Small intestine (tissue), 7 donors: ENCODE measurements around the gene ADAMTS10. TPM values are rescaled to one million over a fixed set of nuclear protein-coding genes. Genes with fewer than 3 reads are reported as not detected.

ENCODE experiments used
- DNase-seq, 2 donors: peaks; one replicate each; pipeline versions ENCODE4 v3.0.0 to v3.0.0-alpha.2; 2013
- FAIRE-seq: peaks from 2 replicates; lab custom pipeline; 2012; peaks lifted over from hg19 to GRCh38; lab: Jason Lieb, UNC
- H3K27ac ChIP-seq, 3 donors: one replicate each; pipeline ENCODE4 v1.5.1; 2013; ENCODE audit warnings: low read length in 2 of 3, mild to moderate bottlenecking in 2 of 3, control low read depth in 1 of 3, inconsistent platforms in 1 of 3, low read depth in 1 of 3, moderate library complexity in 1 of 3
- H3K27me3 ChIP-seq, 3 donors: one replicate each; pipeline ENCODE4 v1.6.1; 2013; ENCODE audit warnings: low read length in 3 of 3, inconsistent platforms in 1 of 3; ENCODE audit not compliant: control insufficient read depth in 3 of 3, insufficient read depth in 3 of 3
- H3K36me3 ChIP-seq, 3 donors: one replicate each; pipeline ENCODE4 v1.6.1; 2013; ENCODE audit warnings: low read length in 3 of 3, inconsistent platforms in 1 of 3, low read depth in 1 of 3, mild to moderate bottlenecking in 1 of 3, moderate library complexity in 1 of 3; ENCODE audit not compliant: control insufficient read depth in 3 of 3, insufficient read depth in 2 of 3
- H3K4me1 ChIP-seq, 3 donors: one replicate each; pipeline ENCODE4 v1.6.1; 2013; ENCODE audit warnings: low read length in 2 of 3, inconsistent platforms in 1 of 3, low read depth in 1 of 3, mild to moderate bottlenecking in 1 of 3, moderate library complexity in 1 of 3; ENCODE audit not compliant: control insufficient read depth in 3 of 3, insufficient read depth in 2 of 3
- H3K4me3 ChIP-seq, 3 donors: one replicate each; pipeline ENCODE4 v1.5.1; 2013; ENCODE audit warnings: low read length in 3 of 3, control low read depth in 1 of 3, inconsistent platforms in 1 of 3, low read depth in 1 of 3, mild to moderate bottlenecking in 1 of 3, moderate library complexity in 1 of 3
- H3K9me3 ChIP-seq, 2 donors: one replicate each; pipeline ENCODE4 v1.6.1; 2013; ENCODE audit warnings: low read depth in 1 of 2, low read length in 1 of 2; ENCODE audit not compliant: control insufficient read depth in 2 of 2, insufficient read depth in 1 of 2
- WGBS, 3 donors: extraction: QIAGEN DNeasy Blood & Tissue Kit; methylation state at CpG; one replicate each; pipeline ENCODE4 v1.1.7; 2013; 5-methylcytosine and 5-hydroxymethylcytosine counted together
- polyA plus RNA-seq, 4 donors: library from polyadenylated mRNA; stranded (reverse) in 3 of 4; unstranded in 1 of 4; fragments of 200-250 nt in 3 of 4; fragments of 120-200 nt in 1 of 4; gene quantifications; one replicate each; pipeline versions ENCODE4 v1.2.1 to v1.2.3, GENCODE V29; 2013
- donor health status: healthy with polysubstance abuse.
- donor health status: control.
- donor health status: control.
- donor health status: Bipolar disorder and iron deficiency.
- donor health status: healthy.

Gene ADAMTS10
- polyA plus RNA-seq, 4 donors = 1.9 to 11.1 (median 8.5) TPM; not detected in 1

DNA sequence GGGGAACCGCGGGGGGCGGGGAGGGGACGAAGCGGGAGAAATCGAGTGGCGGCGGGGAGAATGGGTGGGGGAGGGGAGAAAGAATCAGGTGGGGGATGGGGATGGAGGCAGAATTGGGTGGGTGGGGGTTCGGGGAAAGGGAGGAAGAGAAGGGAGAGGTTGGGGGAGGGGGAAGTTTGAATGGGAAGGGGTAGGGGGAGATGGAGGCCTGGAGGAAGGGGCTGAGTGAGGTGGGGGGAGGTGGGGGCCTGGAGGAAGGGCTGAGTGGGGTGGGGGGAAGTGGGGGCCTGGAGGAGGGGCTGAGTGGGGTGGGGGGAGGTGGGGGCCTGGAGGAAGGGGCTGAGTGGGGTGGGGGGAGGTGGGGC is 403 bp upstream of the ADAMTS10 start:
- peaks cover 0 to 3% (median 0%) of the 10 kb centered on the region in 3 donors for H3K4me1 ChIP-seq
- H3K27me3 ChIP-seq = peaks cover 0 to 19% (median 8%) of the 10 kb centered on the region in 3 donors
- peak overlapping the region in 2 of 3 donors; percentile 36 to 49 for H3K4me3 ChIP-seq
- H3K27ac ChIP-seq = no peak overlapping the region
- 6 to 8% (median 7%) methylated on average over 5 to 9 of the region's 9 CpGs for WGBS, 3 donors
- FAIRE-seq (no peak), DNase-seq (no peak)
- H3K36me3 ChIP-seq = no peaks in the 10 kb centered on the region
- no peaks in the 10 kb centered on the region for H3K9me3 ChIP-seq

- DNase-seq = peak in 1 of 2 donors; percentile 41
- Histone ChIP-seq H3K36me3 (peaks cover 0 to 4% (median 0%) of the 10 kb centered on the region in 3 donors), H3K4me1 (peaks cover 0 to 3% (median 0%) of the 10 kb centered on the region in 3 donors), H3K9me3 (peaks cover 0 to 7% of the 10 kb centered on the region in 2 donors), H3K27ac (peak overlapping the region; percentile 22 to 68 (median 65)), H3K27me3 (peaks cover 0 to 19% (median 8%) of the 10 kb centered on the region in 3 donors), H3K4me3 (peak overlapping the region; percentile 27 to 49 (median 45))
- no peak for FAIRE-seq
- 5 to 13% (median 12%) methylated on average over 37 to 47 of the region's 47 CpGs for WGBS, 3 donors
Measured at GRCh38 chr19:8609279-8610040, 1.1 kb downstream of the ADAMTS10 start.

GRCh38 chr19:8608941-8609278 is 1.6 kb downstream of the ADAMTS10 start:
- Histone ChIP-seq H3K27ac (peak overlapping the region in 2 of 3 donors; percentile 65 to 68), H3K4me3 (peak overlapping the region in 2 of 3 donors; percentile 45 to 49), H3K27me3 (peaks cover 0 to 19% (median 8%) of the 10 kb centered on the region in 3 donors), H3K36me3 (peaks cover 0 to 4% (median 0%) of the 10 kb centered on the region in 3 donors), H3K4me1 (peaks cover 0 to 3% (median 0%) of the 10 kb centered on the region in 3 donors), H3K9me3 (peaks cover 0 to 9% of the 10 kb centered on the region in 2 donors)
- no peak for FAIRE-seq
- 51 to 57% (median 57%) methylated on average over 5 of the region's 5 CpGs for WGBS, 3 donors
- no peak for DNase-seq

DNA sequence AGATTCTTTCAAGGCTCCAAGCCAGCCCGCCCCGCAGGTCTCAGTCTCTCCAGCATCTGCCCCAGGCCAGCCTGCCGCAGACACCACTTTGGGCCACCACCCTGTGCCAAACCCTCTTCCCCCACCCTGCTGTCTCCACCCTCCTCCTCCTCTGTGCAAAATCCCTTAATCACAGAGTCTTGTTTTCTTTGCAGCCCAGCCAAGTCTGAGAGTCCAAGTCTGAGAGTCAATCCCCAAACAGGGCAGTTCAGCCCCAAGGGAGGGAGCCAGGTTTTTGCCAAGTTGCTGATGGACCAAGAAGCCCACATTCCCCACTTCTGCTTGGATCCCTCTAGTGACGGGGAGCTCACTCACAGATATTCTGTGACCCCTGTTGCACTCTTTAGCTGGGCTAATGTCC is 3.1 kb downstream of the ADAMTS10 start:
- peaks cover 0 to 19% (median 8%) of the 10 kb centered on the region in 3 donors for H3K27me3 ChIP-seq
- no peak overlapping the region for H3K27ac ChIP-seq
- H3K36me3 ChIP-seq = peaks cover 0 to 4% (median 0%) of the 10 kb centered on the region in 3 donors
- H3K4me1 ChIP-seq = peaks cover 0 to 3% (median 0%) of the 10 kb centered on the region in 3 donors
- H3K4me3 ChIP-seq = no peak overlapping the region
- no peak for DNase-seq
- peaks cover 0 to 9% of the 10 kb centered on the region in 2 donors for H3K9me3 ChIP-seq
- WGBS, 3 donors = 76 to 85% (median 82%) methylated on average over 4 of the region's 4 CpGs
- FAIRE-seq = no peak

GRCh38 chr19:8605514-8605913 is 5.0 kb downstream of the ADAMTS10 start:
- Histone ChIP-seq H3K36me3 (peaks cover 0 to 6% (median 0%) of the 10 kb centered on the region in 3 donors), H3K27ac (no peak overlapping the region), H3K4me1 (no peaks in the 10 kb centered on the region), H3K9me3 (peaks cover 0 to 9% of the 10 kb centered on the region in 2 donors), H3K27me3 (peaks cover 0 to 14% (median 5%) of the 10 kb centered on the region in 3 donors), H3K4me3 (no peak overlapping the region)
- DNase-seq = no peak
- WGBS, 3 donors = 96 to 98% (median 96%) methylated on average over 15 to 17 of the region's 17 CpGs
- FAIRE-seq = no peak

GRCh38 chr19:8601796-8602195 is 8.7 kb downstream of the ADAMTS10 start:
- H3K4me1 ChIP-seq = no peaks in the 10 kb centered on the region
- FAIRE-seq (no peak), DNase-seq (no peak)
- no peak overlapping the region for H3K4me3 ChIP-seq
- 84 to 92% (median 86%) methylated on average over 5 of the region's 5 CpGs for WGBS, 3 donors
- H3K27ac ChIP-seq = no peak overlapping the region
- H3K27me3 ChIP-seq = no peaks in the 10 kb centered on the region
- peaks cover 0 to 8% (median 0%) of the 10 kb centered on the region in 3 donors for H3K36me3 ChIP-seq
- H3K9me3 ChIP-seq = peaks cover 0 to 9% of the 10 kb centered on the region in 2 donors

DNA sequence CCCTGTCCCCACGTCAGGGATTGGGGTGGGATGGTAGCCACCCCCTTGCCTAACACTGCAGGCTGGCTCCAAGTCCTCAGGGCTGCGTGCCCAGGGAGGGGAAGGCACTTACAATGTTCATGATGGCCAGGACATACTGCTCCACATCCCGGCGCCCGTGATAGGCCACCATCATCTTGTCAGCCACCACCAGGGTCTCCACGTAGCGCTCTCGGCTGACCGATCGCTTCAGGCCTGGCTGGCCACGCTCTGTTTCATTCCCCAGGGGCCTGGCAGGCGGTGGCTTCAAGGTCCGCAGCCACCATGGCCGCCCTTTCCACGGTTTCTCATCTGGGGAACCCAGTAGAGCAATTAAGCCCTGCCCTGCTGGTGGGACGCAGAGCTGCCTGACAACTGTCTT is 9.7 kb downstream of the ADAMTS10 start:
- H3K4me1 ChIP-seq = no peaks in the 10 kb centered on the region
- WGBS, 3 donors = 88 to 96% (median 93%) methylated on average over 15 to 16 of the region's 16 CpGs
- peaks cover 0 to 9% of the 10 kb centered on the region in 2 donors for H3K9me3 ChIP-seq
- FAIRE-seq = no peak
- H3K27me3 ChIP-seq = no peaks in the 10 kb centered on the region
- H3K27ac ChIP-seq = no peak overlapping the region
- no peak overlapping the region for H3K4me3 ChIP-seq
- peaks cover 0 to 8% (median 0%) of the 10 kb centered on the region in 3 donors for H3K36me3 ChIP-seq
- no peak for DNase-seq

DNA sequence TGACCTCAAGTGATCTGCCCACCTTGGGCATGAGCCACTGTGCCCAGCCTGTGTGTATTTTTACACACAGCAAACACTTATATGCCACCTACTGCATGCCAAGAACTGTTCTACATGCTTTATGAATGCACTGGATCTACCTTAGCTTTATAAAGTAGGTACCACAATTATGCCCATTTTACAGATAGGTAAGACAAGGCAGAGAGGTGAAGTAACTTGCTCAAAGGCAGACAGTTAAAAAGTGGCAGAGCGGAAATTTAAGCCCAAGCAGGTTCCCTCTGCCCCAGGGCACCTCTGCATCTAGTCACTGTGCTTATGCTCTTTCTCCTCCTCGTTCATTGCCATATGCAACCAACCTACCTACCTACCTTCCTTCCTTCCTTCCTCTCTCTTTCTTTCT is 10.5 kb downstream of the ADAMTS10 start:
- no peak overlapping the region for H3K27ac ChIP-seq
- WGBS, 3 donors = 78 to 92% (median 90%) methylated on average over 2 of the region's 2 CpGs
- H3K4me1 ChIP-seq = no peaks in the 10 kb centered on the region
- H3K9me3 ChIP-seq = peaks cover 0 to 8% of the 10 kb centered on the region in 2 donors
- DNase-seq = no peak
- no peak overlapping the region for H3K4me3 ChIP-seq
- no peaks in the 10 kb centered on the region for H3K27me3 ChIP-seq
- no peak for FAIRE-seq
- H3K36me3 ChIP-seq = peaks cover 0 to 7% (median 0%) of the 10 kb centered on the region in 3 donors
